ENCODE data around the gene TMEM123.

TMEM123 gene

GRCh38 chr11:102497061-102497460, 44.5 kb upstream of the TMEM123 start:
- TF ChIP-seq SIN3A (IDR thresholded peaks at IDR 0.05; ENCODE audit: borderline replicate concordance, insufficient read depth, low read length) (no peak), POLR2AphosphoS5 (IDR thresholded peaks at IDR 0.05; ENCODE audit: low read depth, low read length) (no peak)

- no peak for TF ChIP-seq SIN3A (IDR thresholded peaks at IDR 0.05; ENCODE audit: borderline replicate concordance, insufficient read depth, low read length)
Measured at GRCh38 chr11:102495161-102496042, 42.8 kb upstream of the TMEM123 start.

GRCh38 chr11:102494216-102494615, 41.7 kb upstream of the TMEM123 start:
- TF ChIP-seq REST (IDR thresholded peaks at IDR 0.05; ENCODE audit: insufficient read depth in 1 of 2, low read depth in 2 of 2, low read length in 2 of 2) (no peak), FOXP2 (optimal IDR thresholded peaks at IDR 0.05; ENCODE audit: borderline replicate concordance, extremely low read depth, extremely low read length, insufficient read depth) (no peak), POLR2AphosphoS5 (IDR thresholded peaks at IDR 0.05; ENCODE audit: low read depth, low read length) (no peak), TAF1 (IDR thresholded peaks at IDR 0.05; ENCODE audit: borderline replicate concordance, insufficient read depth, low read length) (no peak), SIN3A (IDR thresholded peaks at IDR 0.05; ENCODE audit: borderline replicate concordance, insufficient read depth, low read length) (no peak)

- no peak for TF ChIP-seq FOXP2 (optimal IDR thresholded peaks at IDR 0.05; ENCODE audit: borderline replicate concordance, extremely low read depth, extremely low read length, insufficient read depth)
- TF ChIP-seq TAF1 (IDR thresholded peaks at IDR 0.05; ENCODE audit: borderline replicate concordance, insufficient read depth, low read length): no peak
- no peak for TF ChIP-seq POLR2AphosphoS5 (IDR thresholded peaks at IDR 0.05; ENCODE audit: low read depth, low read length)
- no peak for TF ChIP-seq REST (IDR thresholded peaks at IDR 0.05; ENCODE audit: insufficient read depth in 1 of 2, low read depth in 2 of 2, low read length in 2 of 2)
- TF ChIP-seq SIN3A (IDR thresholded peaks at IDR 0.05; ENCODE audit: borderline replicate concordance, insufficient read depth, low read length): no peak
Measured at GRCh38 chr11:102493524-102493923, 41.0 kb upstream of the TMEM123 start.

GRCh38 chr11:102491969-102492368, 39.4 kb upstream of the TMEM123 start:
- TF ChIP-seq POLR2AphosphoS5 (IDR thresholded peaks at IDR 0.05; ENCODE audit: low read depth, low read length): no peak
- no peak for TF ChIP-seq REST (IDR thresholded peaks at IDR 0.05; ENCODE audit: insufficient read depth in 1 of 2, low read depth in 2 of 2, low read length in 2 of 2)
- no peak for TF ChIP-seq TAF1 (IDR thresholded peaks at IDR 0.05; ENCODE audit: borderline replicate concordance, insufficient read depth, low read length)
- TF ChIP-seq SIN3A (IDR thresholded peaks at IDR 0.05; ENCODE audit: borderline replicate concordance, insufficient read depth, low read length): no peak
- no peak for TF ChIP-seq FOXP2 (optimal IDR thresholded peaks at IDR 0.05; ENCODE audit: borderline replicate concordance, extremely low read depth, extremely low read length, insufficient read depth)
